ENCODE measurements around the gene WASHC4.

Gene WASHC4

GRCh38 chr12:105168006-105168405 is 60.5 kb downstream of the WASHC4 start:
- Histone ChIP-seq H3K36me3 (ENCODE audit: control insufficient read depth, low read length) (peaks cover 92% of the 10 kb centered on the region), H4K20me1 (ENCODE audit: control insufficient read depth, insufficient read depth, low read depth, low read length) (no peaks in the 10 kb centered on the region), H3K27me3 (ENCODE audit: control insufficient read depth, low read length) (no peaks in the 10 kb centered on the region), H3K4me2 (ENCODE audit: low read length) (no peak overlapping the region), H3K27ac (ENCODE audit: low read depth, low read length) (no peak overlapping the region), H3K9me2 (replicated peaks; ENCODE audit: control insufficient read depth, low read length) (no peaks in the 10 kb centered on the region), H3K79me2 (ENCODE audit: control insufficient read depth, low read length) (no peaks in the 10 kb centered on the region), H3K9me3 (ENCODE audit: control insufficient read depth, insufficient read depth, low read length) (no peaks in the 10 kb centered on the region), H3K4me1 (ENCODE audit: control insufficient read depth, low read length) (peaks cover 22% of the 10 kb centered on the region), H3K4me3 (ENCODE audit: low read length) (no peak overlapping the region), H3F3A (ENCODE audit: control insufficient read depth, insufficient read depth) (peaks cover 5% of the 10 kb centered on the region; the same call in 1 of the 2 replicates)
- TF ChIP-seq CTCF (IDR thresholded peaks at IDR 0.05; ENCODE audit: low read depth, low read length, poor library complexity, severe bottlenecking) (no peak), EZH2phosphoT487 (IDR thresholded peaks at IDR 0.05; ENCODE audit: borderline replicate concordance, low read length) (no peak)

GRCh38 chr12:105170139-105170538 is 62.6 kb downstream of the WASHC4 start:
- Histone ChIP-seq H3K4me3 (ENCODE audit: low read length) (no peak overlapping the region), H3K27me3 (ENCODE audit: control insufficient read depth, low read length) (no peaks in the 10 kb centered on the region), H4K20me1 (ENCODE audit: control insufficient read depth, insufficient read depth, low read depth, low read length) (no peaks in the 10 kb centered on the region), H3K79me2 (ENCODE audit: control insufficient read depth, low read length) (no peaks in the 10 kb centered on the region), H3K36me3 (ENCODE audit: control insufficient read depth, low read length) (peaks cover 85% of the 10 kb centered on the region), H3K4me2 (ENCODE audit: low read length) (no peak overlapping the region), H3F3A (ENCODE audit: control insufficient read depth, insufficient read depth) (peaks cover 5% of the 10 kb centered on the region; the same call in 1 of the 2 replicates), H3K27ac (ENCODE audit: low read depth, low read length) (no peak overlapping the region), H3K9me3 (ENCODE audit: control insufficient read depth, insufficient read depth, low read length) (no peaks in the 10 kb centered on the region), H3K9me2 (replicated peaks; ENCODE audit: control insufficient read depth, low read length) (no peaks in the 10 kb centered on the region), H3K4me1 (ENCODE audit: control insufficient read depth, low read length) (peaks cover 22% of the 10 kb centered on the region)
- TF ChIP-seq CTCF (IDR thresholded peaks at IDR 0.05; ENCODE audit: low read depth, low read length, poor library complexity, severe bottlenecking) (no peak), EZH2phosphoT487 (IDR thresholded peaks at IDR 0.05; ENCODE audit: borderline replicate concordance, low read length) (no peak)

DNA sequence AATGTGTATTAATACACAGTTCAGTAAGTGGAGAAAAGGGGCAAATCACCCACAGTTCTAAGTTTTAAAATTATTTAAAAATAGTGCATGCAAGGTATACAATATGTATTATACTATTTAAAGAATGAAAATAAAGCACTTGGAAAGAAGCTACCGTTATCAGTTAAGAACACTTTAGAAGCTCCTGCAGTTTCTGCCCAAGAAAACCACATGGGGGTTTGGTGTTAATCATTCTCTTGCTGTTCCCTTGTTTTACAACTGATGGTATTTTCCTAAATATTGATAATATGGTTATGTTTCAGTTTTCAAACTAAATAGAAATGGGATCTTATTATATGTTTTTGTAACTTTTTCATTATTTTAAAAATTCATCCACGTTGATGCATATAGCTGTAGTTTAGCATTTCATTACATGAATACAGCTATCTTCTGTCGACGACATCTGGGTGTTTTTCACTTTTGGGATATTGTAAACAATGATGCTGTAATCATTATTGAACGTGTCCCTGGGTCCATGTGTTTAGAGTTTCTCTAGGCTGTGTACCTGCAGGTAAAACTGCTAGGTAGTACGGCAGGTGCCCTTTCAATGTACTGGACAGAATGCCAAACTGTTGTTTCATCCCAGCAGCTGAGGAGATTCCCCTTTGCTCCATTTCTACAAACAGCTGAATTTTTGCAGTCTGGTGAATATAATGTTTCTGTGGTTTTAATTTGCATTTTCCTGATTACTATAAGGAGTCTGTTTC is 64.3 kb downstream of the WASHC4 start:
- peaks cover 86% of the 10 kb centered on the region for H3K36me3 ChIP-seq (ENCODE audit: control insufficient read depth, low read length)
- no peaks in the 10 kb centered on the region for H3K27me3 ChIP-seq (ENCODE audit: control insufficient read depth, low read length)
- no peaks in the 10 kb centered on the region for H4K20me1 ChIP-seq (ENCODE audit: control insufficient read depth, insufficient read depth, low read depth, low read length)
- H3K4me1 ChIP-seq (ENCODE audit: control insufficient read depth, low read length) = peaks cover 22% of the 10 kb centered on the region
- H3K27ac ChIP-seq (ENCODE audit: low read depth, low read length) = no peak overlapping the region
- H3K9me2 ChIP-seq (replicated peaks; ENCODE audit: control insufficient read depth, low read length) = no peaks in the 10 kb centered on the region
- TF ChIP-seq EZH2phosphoT487 (IDR thresholded peaks at IDR 0.05; ENCODE audit: borderline replicate concordance, low read length) (no peak), CTCF (IDR thresholded peaks at IDR 0.05; ENCODE audit: low read depth, low read length, poor library complexity, severe bottlenecking) (no peak)
- H3K9me3 ChIP-seq (ENCODE audit: control insufficient read depth, insufficient read depth, low read length) = no peaks in the 10 kb centered on the region
- peak overlapping the region; percentile 19; the same call in 1 of the 2 replicates for H3K4me2 ChIP-seq (ENCODE audit: low read length)
- no peaks in the 10 kb centered on the region for H3K79me2 ChIP-seq (ENCODE audit: control insufficient read depth, low read length)
- peaks cover 5% of the 10 kb centered on the region; the same call in 1 of the 2 replicates for H3F3A ChIP-seq (ENCODE audit: control insufficient read depth, insufficient read depth)
- 0 out of 2 replicates have a peak overlapping the region, but pooled peaks have one; percentile 3 for H3K4me3 ChIP-seq (ENCODE audit: low read length)
